ENCODE measurements around the gene BARD1. TPM values are rescaled to one million over a fixed set of nuclear protein-coding genes. Genes with fewer than 3 reads are reported as not detected.
A peak's percentile ranks its signal among the peaks of the same experiment; 100 is the strongest.

The BARD1 gene
- total and polyA plus RNA-seq, 2 donors (not counting 1 experiment from before 2014, with no cell fraction given): 5.1 to 43.1 TPM

DNA sequence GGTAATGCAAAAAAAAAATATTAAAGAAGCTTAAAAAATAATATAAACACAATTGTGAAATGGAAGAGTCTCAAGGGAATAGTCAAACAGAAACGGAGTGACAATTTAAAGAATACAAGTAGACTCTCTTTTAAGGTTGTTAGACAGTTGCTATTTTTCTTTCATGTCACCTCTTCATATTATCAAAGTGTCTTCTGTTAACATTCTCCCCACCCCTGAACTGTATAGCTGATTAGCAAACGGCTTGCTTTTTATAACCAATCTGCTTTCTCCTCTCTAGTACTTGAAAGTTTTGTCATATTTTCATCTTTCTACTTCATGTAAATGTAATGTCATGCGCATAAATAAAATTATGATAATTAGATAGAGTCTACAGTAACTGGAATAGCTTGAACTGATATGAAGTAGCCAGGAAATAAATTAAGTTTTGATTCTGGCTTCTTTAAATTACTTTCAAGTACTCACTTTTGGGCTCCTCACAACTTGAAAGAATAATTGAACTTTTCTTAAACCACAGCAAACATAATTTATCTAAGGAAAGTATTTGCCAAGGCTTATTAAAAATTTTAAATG is 37.0 kb downstream of the BARD1 start:
- TF ChIP-seq, protein P1, sequence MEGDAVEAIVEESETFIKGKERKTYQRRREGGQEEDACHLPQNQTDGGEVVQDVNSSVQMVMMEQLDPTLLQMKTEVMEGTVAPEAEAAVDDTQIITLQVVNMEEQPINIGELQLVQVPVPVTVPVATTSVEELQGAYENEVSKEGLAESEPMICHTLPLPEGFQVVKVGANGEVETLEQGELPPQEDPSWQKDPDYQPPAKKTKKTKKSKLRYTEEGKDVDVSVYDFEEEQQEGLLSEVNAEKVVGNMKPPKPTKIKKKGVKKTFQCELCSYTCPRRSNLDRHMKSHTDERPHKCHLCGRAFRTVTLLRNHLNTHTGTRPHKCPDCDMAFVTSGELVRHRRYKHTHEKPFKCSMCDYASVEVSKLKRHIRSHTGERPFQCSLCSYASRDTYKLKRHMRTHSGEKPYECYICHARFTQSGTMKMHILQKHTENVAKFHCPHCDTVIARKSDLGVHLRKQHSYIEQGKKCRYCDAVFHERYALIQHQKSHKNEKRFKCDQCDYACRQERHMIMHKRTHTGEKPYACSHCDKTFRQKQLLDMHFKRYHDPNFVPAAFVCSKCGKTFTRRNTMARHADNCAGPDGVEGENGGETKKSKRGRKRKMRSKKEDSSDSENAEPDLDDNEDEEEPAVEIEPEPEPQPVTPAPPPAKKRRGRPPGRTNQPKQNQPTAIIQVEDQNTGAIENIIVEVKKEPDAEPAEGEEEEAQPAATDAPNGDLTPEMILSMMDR (conservative IDR thresholded peaks at IDR 0.05 in 1 of 2, IDR thresholded peaks at IDR 0.05 in 1 of 2; ENCODE audit: low read depth in 1 of 2, low read length in 2 of 2): no peak
- TF ChIP-seq EZH2 (IDR thresholded peaks at IDR 0.05; ENCODE audit: low read length, missing control alignments): no peak
- Histone ChIP-seq H3K4me2 (ENCODE audit: extremely low read depth, insufficient read depth, low read length) (no peak overlapping the region), H3K79me2 (ENCODE audit: control insufficient read depth, insufficient read depth, low read length) (no peaks in the 10 kb centered on the region), H3K9me3 (ENCODE audit: control insufficient read depth, insufficient read depth, low read depth, low read length) (no peaks in the 10 kb centered on the region), H3K27me3 (ENCODE audit: control insufficient read depth, insufficient read depth, low read length) (no peaks in the 10 kb centered on the region), H3K4me1 (ENCODE audit: control insufficient read depth, extremely low read depth, insufficient read depth, low read length) (no peaks in the 10 kb centered on the region), H3K4me3 (replicated peaks in 1 of 4; ENCODE audit: control extremely low read depth in 1 of 4, insufficient read depth in 1 of 4, low read depth in 3 of 4, low read length in 4 of 4) (no peak overlapping the region), H2AFZ (ENCODE audit: low read length) (no peak overlapping the region), H4K20me1 (ENCODE audit: control insufficient read depth, extremely low read depth, insufficient read depth, low read length) (no peaks in the 10 kb centered on the region), H3K36me3 (ENCODE audit: control insufficient read depth, insufficient read depth, low read length) (no peaks in the 10 kb centered on the region), H3K9ac (ENCODE audit: insufficient read depth, low read length) (no peak overlapping the region), H3K27ac (ENCODE audit: insufficient read depth, low read length) (no peak overlapping the region)
- peak in 1 of 2 donors; percentile 3 for DNase-seq (ENCODE audit: low read depth in 2 of 2)

DNA sequence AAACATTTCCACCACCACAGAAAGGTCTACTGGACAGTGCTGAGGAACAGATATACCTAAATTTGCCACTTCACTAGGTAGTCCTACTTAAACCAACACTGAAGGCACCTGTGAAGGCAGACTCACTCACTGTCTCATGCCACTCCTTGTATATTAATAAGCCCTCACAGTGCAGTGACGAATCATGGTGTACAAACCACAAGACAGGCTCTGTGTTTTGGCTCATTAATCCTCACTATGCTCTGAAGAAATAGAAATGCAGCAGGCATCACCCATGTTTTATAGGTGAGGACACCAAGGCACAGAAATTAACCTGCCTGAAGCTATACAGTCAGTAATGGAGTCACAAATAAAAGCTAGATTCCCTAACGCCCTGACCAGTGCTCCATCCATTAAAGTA is 44.3 kb downstream of the BARD1 start:
- DNase-seq (ENCODE audit: low read depth in 2 of 2): peak in 1 of 2 donors; percentile 4
- no peaks in the 10 kb centered on the region for H3K9me3 ChIP-seq (ENCODE audit: control insufficient read depth, insufficient read depth, low read depth, low read length)
- H3K4me2 ChIP-seq (ENCODE audit: extremely low read depth, insufficient read depth, low read length): no peak overlapping the region
- no peak overlapping the region for H3K9ac ChIP-seq (ENCODE audit: insufficient read depth, low read length)
- no peaks in the 10 kb centered on the region for H4K20me1 ChIP-seq (ENCODE audit: control insufficient read depth, extremely low read depth, insufficient read depth, low read length)
- H3K27ac ChIP-seq (ENCODE audit: insufficient read depth, low read length): no peak overlapping the region
- H3K27me3 ChIP-seq (ENCODE audit: control insufficient read depth, insufficient read depth, low read length): no peaks in the 10 kb centered on the region
- H3K79me2 ChIP-seq (ENCODE audit: control insufficient read depth, insufficient read depth, low read length): no peaks in the 10 kb centered on the region
- H2AFZ ChIP-seq (ENCODE audit: low read length): no peak overlapping the region
- no peak overlapping the region for H3K4me3 ChIP-seq (replicated peaks in 1 of 4; ENCODE audit: control extremely low read depth in 1 of 4, insufficient read depth in 1 of 4, low read depth in 3 of 4, low read length in 4 of 4)
- H3K4me1 ChIP-seq (ENCODE audit: control insufficient read depth, extremely low read depth, insufficient read depth, low read length): no peaks in the 10 kb centered on the region
- TF ChIP-seq, protein P1 (conservative IDR thresholded peaks at IDR 0.05 in 1 of 2, IDR thresholded peaks at IDR 0.05 in 1 of 2; ENCODE audit: low read depth in 1 of 2, low read length in 2 of 2): no peak
- no peak for TF ChIP-seq EZH2 (IDR thresholded peaks at IDR 0.05; ENCODE audit: low read length, missing control alignments)
- H3K36me3 ChIP-seq (ENCODE audit: control insufficient read depth, insufficient read depth, low read length): no peaks in the 10 kb centered on the region

DNA sequence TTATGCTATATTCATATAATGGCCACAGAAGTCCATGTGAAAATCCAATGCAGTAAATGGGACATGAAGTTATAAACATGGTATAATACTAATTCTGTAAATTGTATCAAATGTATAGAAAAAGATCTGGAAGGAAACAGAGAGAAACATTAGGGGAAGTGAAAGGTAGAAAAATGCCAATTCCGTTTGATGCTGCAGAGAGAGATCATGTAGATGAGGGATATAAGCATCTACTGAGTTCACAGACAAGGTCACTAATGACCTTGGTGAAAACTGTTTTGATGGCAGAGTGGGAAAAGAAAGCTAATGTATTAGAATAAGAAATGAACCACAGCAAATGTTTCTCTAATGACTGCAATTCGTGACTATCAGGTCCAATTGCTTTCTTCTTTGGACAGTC is 56.0 kb downstream of the BARD1 start:
- Histone ChIP-seq H3K9me3 (ENCODE audit: control insufficient read depth, insufficient read depth, low read depth, low read length) (no peaks in the 10 kb centered on the region), H3K79me2 (ENCODE audit: control insufficient read depth, insufficient read depth, low read length) (no peaks in the 10 kb centered on the region), H3K4me2 (ENCODE audit: extremely low read depth, insufficient read depth, low read length) (no peak overlapping the region), H3K4me3 (replicated peaks in 1 of 4; ENCODE audit: control extremely low read depth in 1 of 4, insufficient read depth in 1 of 4, low read depth in 3 of 4, low read length in 4 of 4) (no peak overlapping the region), H4K20me1 (ENCODE audit: control insufficient read depth, extremely low read depth, insufficient read depth, low read length) (no peaks in the 10 kb centered on the region), H2AFZ (ENCODE audit: low read length) (no peak overlapping the region), H3K4me1 (ENCODE audit: control insufficient read depth, extremely low read depth, insufficient read depth, low read length) (no peaks in the 10 kb centered on the region), H3K9ac (ENCODE audit: insufficient read depth, low read length) (no peak overlapping the region), H3K27ac (ENCODE audit: insufficient read depth, low read length) (no peak overlapping the region), H3K36me3 (ENCODE audit: control insufficient read depth, insufficient read depth, low read length) (no peaks in the 10 kb centered on the region), H3K27me3 (ENCODE audit: control insufficient read depth, insufficient read depth, low read length) (no peaks in the 10 kb centered on the region)
- TF ChIP-seq, protein P1 (conservative IDR thresholded peaks at IDR 0.05 in 1 of 2, IDR thresholded peaks at IDR 0.05 in 1 of 2; ENCODE audit: low read depth in 1 of 2, low read length in 2 of 2): no peak
- TF ChIP-seq EZH2 (IDR thresholded peaks at IDR 0.05; ENCODE audit: low read length, missing control alignments): no peak
- DNase-seq (ENCODE audit: low read depth in 2 of 2): no peak

Data from fibroblast of lung (primary cell).